Measurements from ENCODE around the gene AKIRIN1.

Gene AKIRIN1

GRCh38 chr1:39023140-39023539 lies 32.1 kb downstream of the AKIRIN1 start:
- peaks cover 12% of the 10 kb centered on the region for H3K4me1 ChIP-seq (ENCODE audit: insufficient read depth, low read length, severe bottlenecking)
- H3K9me2 ChIP-seq (ENCODE audit: low read depth, low read length) = no peaks in the 10 kb centered on the region
- no peak overlapping the region for H3K4me2 ChIP-seq (ENCODE audit: low read length)
- no peak overlapping the region for H3K9ac ChIP-seq (ENCODE audit: low read length)
- no peaks in the 10 kb centered on the region for H4K20me1 ChIP-seq (ENCODE audit: insufficient read depth, low read length)
- no peaks in the 10 kb centered on the region for H3K36me3 ChIP-seq (ENCODE audit: insufficient read depth, low read length)
- H3K79me2 ChIP-seq (ENCODE audit: insufficient read depth, low read length) = peaks cover 10% of the 10 kb centered on the region
- H2AFZ ChIP-seq (ENCODE audit: low read length) = no peak overlapping the region
- no peak overlapping the region for H3K4me3 ChIP-seq (ENCODE audit: low read depth, low read length, poor library complexity, severe bottlenecking)
- no peak overlapping the region for H3K27ac ChIP-seq (ENCODE audit: low read depth, low read length, poor library complexity, severe bottlenecking)
- no peak for TF ChIP-seq EZH2 (IDR thresholded peaks at IDR 0.05; ENCODE audit: borderline replicate concordance, low read length)
- TF ChIP-seq CTCF (IDR thresholded peaks at IDR 0.05; ENCODE audit: low read length) = no peak
- no peaks in the 10 kb centered on the region for H3K9me3 ChIP-seq (ENCODE audit: low read length)
- no peaks in the 10 kb centered on the region for H3K27me3 ChIP-seq (ENCODE audit: insufficient read depth, low read length)
- H3F3A ChIP-seq (ENCODE audit: insufficient read depth, low read length) = no peaks in the 10 kb centered on the region

GRCh38 chr1:39026051-39026865 lies 35.2 kb downstream of the AKIRIN1 start, which contains the start of gene NDUFS5:
Gene NDUFS5, plus strand, starts transcription at chr1:39026350. Its CDS starts 2,375 bp downstream, at chr1:39028725.
- TF ChIP-seq EZH2 (IDR thresholded peaks at IDR 0.05; ENCODE audit: borderline replicate concordance, low read length) (no peak), CTCF (IDR thresholded peaks at IDR 0.05; ENCODE audit: low read length) (no peak)
- peaks cover 27% of the 10 kb centered on the region for H3K36me3 ChIP-seq (ENCODE audit: insufficient read depth, low read length)
- H3K9me2 ChIP-seq (ENCODE audit: low read depth, low read length) = no peaks in the 10 kb centered on the region
- no peaks in the 10 kb centered on the region for H4K20me1 ChIP-seq (ENCODE audit: insufficient read depth, low read length)
- peak within 1 kb of the TSS; percentile 80 for H3K9ac ChIP-seq (ENCODE audit: low read length)
- no peaks in the 10 kb centered on the region for H3K9me3 ChIP-seq (ENCODE audit: low read length)
- H3F3A ChIP-seq (ENCODE audit: insufficient read depth, low read length) = no peaks in the 10 kb centered on the region
- peaks cover 10% of the 10 kb centered on the region for H3K79me2 ChIP-seq (ENCODE audit: insufficient read depth, low read length)
- peak within 1 kb of the TSS; percentile 74 for H3K4me3 ChIP-seq (ENCODE audit: low read depth, low read length, poor library complexity, severe bottlenecking)
- H3K27me3 ChIP-seq (ENCODE audit: insufficient read depth, low read length) = no peaks in the 10 kb centered on the region
- H2AFZ ChIP-seq (ENCODE audit: low read length) = peak within 1 kb of the TSS; percentile 10; the same call in 1 of the 2 replicates
- H3K4me2 ChIP-seq (ENCODE audit: low read length) = peak within 1 kb of the TSS; percentile 73
- H3K4me1 ChIP-seq (ENCODE audit: insufficient read depth, low read length, severe bottlenecking) = peaks cover 12% of the 10 kb centered on the region
- peak within 1 kb of the TSS; percentile 41 for H3K27ac ChIP-seq (ENCODE audit: low read depth, low read length, poor library complexity, severe bottlenecking)

- TF ChIP-seq EZH2 (IDR thresholded peaks at IDR 0.05; ENCODE audit: borderline replicate concordance, low read length) (no peak), CTCF (IDR thresholded peaks at IDR 0.05; ENCODE audit: low read length) (no peak)
- peaks cover 10% of the 10 kb centered on the region for H3K79me2 ChIP-seq (ENCODE audit: insufficient read depth, low read length)
- no peaks in the 10 kb centered on the region for H4K20me1 ChIP-seq (ENCODE audit: insufficient read depth, low read length)
- no peaks in the 10 kb centered on the region for H3K27me3 ChIP-seq (ENCODE audit: insufficient read depth, low read length)
- H3K27ac ChIP-seq (ENCODE audit: low read depth, low read length, poor library complexity, severe bottlenecking) = peak overlapping the region; percentile 41
- peaks cover 34% of the 10 kb centered on the region for H3K36me3 ChIP-seq (ENCODE audit: insufficient read depth, low read length)
- peak overlapping the region; percentile 74 for H3K4me3 ChIP-seq (ENCODE audit: low read depth, low read length, poor library complexity, severe bottlenecking)
- H3F3A ChIP-seq (ENCODE audit: insufficient read depth, low read length) = no peaks in the 10 kb centered on the region
- peaks cover 12% of the 10 kb centered on the region for H3K4me1 ChIP-seq (ENCODE audit: insufficient read depth, low read length, severe bottlenecking)
- no peaks in the 10 kb centered on the region for H3K9me2 ChIP-seq (ENCODE audit: low read depth, low read length)
- peak overlapping the region; percentile 80 for H3K9ac ChIP-seq (ENCODE audit: low read length)
- peak overlapping the region; percentile 73 for H3K4me2 ChIP-seq (ENCODE audit: low read length)
- H3K9me3 ChIP-seq (ENCODE audit: low read length) = no peaks in the 10 kb centered on the region
- H2AFZ ChIP-seq (ENCODE audit: low read length) = no peak overlapping the region
Observed at GRCh38 chr1:39026866-39027507, 35.9 kb downstream of the AKIRIN1 start.

Measured in OCI-LY1 (cell line).